Prostate gland (tissue), 2 donors: ENCODE results near the gene NUP50.

Source experiments
- CTCF ChIP-seq, 4 experiments: fragments of 200-600 bp in 2 of 4; fragments of 450-650 bp in 2 of 4; sonication (generic) in 2 of 4; IDR thresholded peaks; 1 replicate in 3 of 4; 2 replicates in 1 of 4; pipeline ENCODE4 v1.5.1; 2016 to 2019; ENCODE audit warnings: antibody characterized with exemption in 4 of 4, mild to moderate bottlenecking in 2 of 4, moderate library complexity in 2 of 4
- POLR2A ChIP-seq: fragments of 450-650 bp; IDR thresholded peaks from one replicate; pipeline ENCODE4 v1.6.1; 2016; ENCODE audit warnings: antibody characterized with exemption, mild to moderate bottlenecking

- no peak for TF ChIP-seq CTCF (IDR thresholded peaks at IDR 0.05)
- no peak for TF ChIP-seq POLR2A
Measured at GRCh38 chr22:45208696-45208992, 44.9 kb downstream of the NUP50 start.
